GM19395 (cell line): ENCODE measurements around the gene PDZRN3.
"Not testable (repeated sequence)": the region's sequence is repeated elsewhere in the genome, so short reads cannot be mapped to it uniquely, and the experiment has no call there.

ENCODE experiments used
- ATAC-seq: cut with Tn5 transposase; IDR thresholded peaks from one replicate; pipeline ENCODE4 v1.9.1; 2021; ENCODE audit warnings: mild to moderate bottlenecking, moderate library complexity; ENCODE audit not compliant: unreplicated experiment

PDZRN3 gene

DNA sequence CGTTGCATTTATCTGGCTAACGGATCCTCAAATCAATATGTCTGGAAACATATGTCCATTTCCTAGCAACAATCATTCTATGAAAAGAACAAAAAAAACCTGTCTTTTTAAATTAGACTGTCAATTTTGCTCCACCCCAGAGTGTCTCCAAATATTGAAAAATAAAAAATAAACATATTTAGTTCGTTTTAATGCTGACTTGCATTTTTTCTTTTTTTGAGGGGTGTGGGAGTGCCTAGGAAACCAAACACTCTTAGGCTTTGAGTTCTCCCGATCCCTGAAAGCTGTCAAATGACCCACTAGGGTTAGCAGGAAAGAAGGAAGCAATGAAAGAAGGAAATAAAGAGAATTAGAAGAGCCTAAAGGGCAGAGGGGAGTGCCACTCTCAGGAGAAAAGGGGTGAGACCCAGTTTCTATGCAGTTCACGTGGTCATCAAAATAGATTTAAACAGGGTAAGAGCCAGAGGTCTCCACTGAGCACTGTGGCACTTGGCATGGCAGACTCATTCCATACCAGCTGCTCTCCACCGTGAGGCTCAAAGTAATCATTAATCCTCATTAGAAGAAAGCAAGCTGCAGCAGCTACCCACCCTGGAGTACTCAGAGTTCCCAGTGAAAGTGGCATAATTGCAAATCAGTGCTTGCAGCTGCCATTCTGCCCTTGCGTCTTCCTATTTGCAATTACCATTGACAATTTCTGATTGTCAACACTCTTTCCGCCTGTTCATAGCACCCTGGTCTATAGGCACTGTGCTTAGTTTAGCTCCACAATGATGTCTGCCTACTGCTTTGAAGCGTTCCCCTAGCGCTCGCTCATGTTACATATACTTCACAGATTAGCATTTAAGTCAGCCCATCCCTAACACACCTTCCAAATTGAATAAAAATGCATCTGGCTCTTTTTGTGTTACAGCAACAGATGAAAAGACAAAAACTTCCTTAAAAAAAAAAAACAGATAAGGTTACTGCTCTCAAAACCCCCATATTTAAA, 32.3 kb downstream of the PDZRN3 start:
- ATAC-seq = no peak

DNA sequence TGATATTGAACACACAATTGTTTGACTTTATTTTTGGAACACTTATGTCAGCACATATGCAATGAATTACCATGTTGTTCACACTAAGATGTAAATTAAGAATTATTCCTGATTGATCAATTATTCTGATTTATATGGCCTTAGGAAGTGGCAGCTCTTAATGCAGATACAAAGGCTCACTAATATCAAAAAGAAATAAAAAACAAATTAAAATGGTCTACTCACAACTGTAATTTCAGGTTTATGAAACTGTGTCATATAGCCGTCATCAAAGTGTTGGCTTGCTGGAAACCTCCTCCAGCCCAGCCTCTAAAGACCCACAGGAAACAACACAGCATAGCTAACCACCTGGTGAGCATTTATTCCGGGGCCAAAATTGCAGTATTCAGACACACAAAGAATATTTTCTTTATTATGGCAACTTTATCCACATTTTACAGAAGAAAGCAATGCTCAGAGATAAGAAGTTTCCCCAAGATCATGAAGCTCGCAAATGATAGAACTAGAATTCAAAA, 33.4 kb downstream of the PDZRN3 start:
- no peak for ATAC-seq

DNA sequence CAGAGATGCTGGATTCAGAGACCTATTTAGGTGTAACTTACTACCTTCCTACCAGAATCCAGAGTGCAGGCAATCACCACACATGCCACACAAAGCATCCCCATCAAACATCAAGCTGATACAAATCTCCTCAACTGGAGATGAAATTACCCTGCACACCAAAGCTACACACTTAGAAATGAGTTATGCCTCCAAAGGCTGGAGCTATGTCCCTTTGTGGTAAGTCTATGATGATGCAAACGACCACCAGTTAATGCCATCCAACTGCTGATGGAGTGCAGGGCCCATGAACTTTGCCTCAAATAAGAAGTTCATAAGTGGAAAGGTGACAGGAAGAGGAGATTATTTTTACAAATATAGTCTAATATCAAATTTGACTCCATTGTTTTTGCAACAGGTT, 38.1 kb downstream of the PDZRN3 start:
- ATAC-seq = no peak

DNA sequence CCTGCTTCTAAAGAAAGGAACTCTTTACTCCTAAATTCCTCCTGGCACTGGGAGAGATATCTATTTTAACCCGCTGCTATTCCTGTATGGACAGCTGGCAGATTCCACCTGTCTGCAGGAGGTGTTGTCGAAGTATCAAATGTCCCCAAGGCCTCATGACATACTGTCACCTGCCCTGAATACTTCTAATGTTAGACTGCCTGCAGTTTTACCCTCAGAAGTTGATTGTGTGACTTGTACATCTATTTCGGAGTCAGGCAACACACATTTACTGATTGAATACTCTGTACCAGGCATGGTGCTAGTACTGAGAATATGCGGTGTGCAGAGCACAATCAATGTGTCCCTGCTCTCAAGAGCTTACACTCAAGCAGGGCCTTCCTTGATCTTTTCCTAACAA, 38.6 kb downstream of the PDZRN3 start:
- no peak for ATAC-seq

DNA sequence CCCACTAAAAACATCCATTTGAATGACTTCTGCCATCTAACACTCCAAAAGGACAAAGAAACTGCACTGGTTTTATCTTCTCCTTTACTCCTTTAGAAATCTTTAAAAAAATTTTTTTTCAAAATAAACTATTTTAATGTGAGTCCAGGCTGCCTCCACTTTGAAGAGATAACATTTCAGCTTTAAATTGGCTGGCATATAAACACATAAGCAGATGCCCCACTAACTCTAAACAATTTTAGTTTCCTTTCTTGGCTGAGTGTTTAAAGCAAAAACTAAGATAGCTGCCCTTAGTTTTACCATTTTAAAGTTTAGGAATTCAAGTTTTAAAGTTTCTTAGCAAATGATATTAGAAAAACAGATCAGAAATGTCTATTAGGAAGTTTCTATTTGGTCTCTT, 39.9 kb downstream of the PDZRN3 start:
- no peak for ATAC-seq

DNA sequence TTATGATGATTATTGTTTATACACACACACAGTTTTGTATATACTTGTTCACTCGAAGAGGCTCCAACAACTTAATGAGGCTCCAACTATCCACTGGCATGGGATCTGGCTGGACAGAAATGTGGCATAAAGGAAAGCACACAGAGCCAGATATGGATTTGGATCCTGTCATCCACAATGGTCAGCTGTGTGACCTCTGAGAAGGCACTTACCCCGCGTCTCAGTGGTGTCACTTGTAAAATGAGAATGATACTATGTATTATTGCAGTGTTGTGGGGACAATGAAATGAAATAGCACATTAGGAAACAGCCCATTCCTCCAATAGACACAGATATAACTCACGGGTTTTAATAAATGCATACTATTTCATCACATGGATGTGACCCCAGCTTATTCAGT, 42.2 kb downstream of the PDZRN3 start:
- ATAC-seq = no peak

DNA sequence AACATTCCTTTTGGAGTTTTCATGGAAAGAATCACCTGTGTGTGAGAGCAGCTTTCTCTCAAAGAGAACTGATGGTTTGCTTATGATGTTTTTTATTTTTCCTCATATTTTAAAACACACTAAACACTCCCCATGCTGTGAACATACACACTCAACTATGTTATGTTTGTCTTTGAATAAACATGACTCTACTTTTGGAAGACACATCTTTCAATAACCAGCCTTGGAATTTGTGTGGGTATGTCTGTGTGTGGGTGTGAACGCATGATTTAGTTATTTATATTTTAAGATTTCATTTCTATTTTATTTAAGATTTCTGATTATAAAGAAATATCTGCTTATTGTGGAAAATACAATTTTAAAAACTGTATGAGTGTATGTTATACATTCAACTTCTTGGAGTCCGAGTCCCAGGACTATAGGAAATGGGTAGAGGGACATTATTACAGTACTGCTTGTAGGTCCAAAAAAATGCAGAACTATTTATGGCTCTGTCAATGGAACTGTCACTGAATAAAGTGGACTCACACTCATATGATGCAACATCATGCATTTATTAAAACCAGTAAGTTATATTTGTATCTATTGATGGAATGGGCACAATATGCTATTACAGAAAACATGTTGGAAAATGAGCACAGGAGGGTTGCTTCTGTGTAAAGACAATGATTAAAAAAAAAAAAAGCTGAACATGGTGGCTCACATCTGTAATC, 43.5 kb downstream of the PDZRN3 start:
- no peak for ATAC-seq

DNA sequence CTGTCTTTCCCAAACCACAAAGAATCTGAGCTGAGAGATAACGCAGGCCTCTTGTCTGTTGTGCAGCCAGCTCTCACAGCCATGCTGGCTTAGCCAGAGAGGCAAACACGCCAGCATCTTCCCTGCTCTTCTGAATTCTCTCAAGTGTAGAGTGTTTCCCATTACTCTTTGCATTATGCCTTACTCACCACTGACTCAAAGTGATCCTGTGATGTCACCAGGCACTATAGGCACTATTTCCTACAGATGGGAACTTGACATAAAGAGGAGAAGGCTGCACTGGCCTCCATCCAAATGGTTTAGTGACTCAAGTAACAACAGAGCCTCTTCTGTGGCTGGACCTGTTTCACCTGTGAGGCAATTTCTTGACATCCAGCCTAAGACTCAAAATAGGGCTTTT, 44.4 kb downstream of the PDZRN3 start:
- no peak for ATAC-seq

DNA sequence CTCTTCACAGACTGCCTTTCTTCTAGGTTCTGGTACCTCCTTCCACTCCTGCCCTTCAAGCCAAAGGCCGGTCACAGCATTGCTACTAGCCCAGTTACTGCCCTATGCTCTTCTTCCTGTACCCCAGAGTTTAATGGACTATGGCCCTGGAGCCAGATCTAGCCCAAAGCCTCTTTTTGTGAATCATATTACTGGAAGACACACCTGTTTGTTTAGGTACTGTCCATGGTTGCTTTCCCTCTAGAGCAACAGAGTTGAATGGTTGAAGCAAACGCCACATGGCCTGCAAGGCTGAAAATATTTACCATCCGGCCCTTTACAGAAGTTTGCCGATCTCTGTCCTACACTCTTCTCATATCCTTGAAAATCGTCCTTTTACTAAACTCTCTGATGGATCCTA, 47.0 kb downstream of the PDZRN3 start:
- ATAC-seq = no peak

DNA sequence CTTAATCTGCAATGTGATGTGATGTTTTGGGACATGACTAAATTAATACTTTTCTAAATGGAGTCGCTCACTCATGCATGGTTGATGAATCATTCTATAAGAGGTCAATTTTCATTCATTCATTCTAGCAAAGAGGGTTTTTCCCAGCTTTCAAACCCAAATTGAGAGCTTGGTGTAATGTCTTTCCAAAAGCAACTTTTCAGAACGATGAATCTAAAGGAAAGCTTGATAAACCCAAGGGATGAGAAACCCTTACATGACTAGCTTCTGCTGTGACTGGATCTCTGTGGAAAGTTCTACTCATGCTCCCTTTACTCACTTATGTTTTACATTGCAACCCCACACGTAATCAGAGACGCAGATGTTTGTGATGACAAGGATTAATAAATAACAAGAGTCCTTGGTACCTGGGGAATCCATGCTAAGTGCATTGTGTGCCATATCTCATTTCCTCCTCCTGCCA, 47.7 kb downstream of the PDZRN3 start:
- ATAC-seq = no peak

DNA sequence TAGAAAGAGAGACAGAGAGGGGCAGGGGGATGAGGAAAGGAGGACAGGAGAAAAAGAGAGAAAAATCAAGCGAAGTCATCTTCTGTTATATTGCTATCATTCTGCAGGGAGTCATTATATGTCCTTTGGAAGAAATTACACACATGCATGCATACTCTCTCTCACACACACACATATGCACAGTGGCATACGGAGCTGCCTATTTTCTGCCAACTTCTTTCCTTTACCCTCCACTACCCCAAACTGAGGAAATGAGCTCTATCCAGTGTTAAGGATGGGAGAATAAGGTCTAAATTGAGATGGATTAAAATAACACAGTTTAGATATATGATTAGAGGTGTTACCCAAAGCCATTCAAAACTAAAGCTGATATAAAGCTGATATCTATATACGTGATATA, 48.8 kb downstream of the PDZRN3 start:
- ATAC-seq = no peak

DNA sequence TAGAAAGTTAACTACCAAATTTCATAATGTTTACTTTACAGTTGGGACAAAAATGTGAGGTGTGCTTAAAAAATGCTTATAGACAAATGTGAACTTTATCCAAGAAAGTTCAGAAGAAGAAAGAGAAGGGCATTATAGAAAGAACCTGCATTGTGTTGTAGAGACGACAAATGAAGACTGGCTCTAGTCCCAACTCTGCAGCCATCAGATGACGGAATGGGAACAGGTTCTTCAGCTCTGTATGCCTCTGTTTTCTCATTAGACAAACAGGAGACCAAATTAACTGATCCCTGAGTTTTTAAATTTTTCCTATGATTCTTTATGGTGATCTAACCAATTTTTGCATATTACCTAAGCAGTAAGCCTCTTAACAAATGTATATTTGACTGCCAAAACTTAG, 49.2 kb downstream of the PDZRN3 start:
- no peak for ATAC-seq

DNA sequence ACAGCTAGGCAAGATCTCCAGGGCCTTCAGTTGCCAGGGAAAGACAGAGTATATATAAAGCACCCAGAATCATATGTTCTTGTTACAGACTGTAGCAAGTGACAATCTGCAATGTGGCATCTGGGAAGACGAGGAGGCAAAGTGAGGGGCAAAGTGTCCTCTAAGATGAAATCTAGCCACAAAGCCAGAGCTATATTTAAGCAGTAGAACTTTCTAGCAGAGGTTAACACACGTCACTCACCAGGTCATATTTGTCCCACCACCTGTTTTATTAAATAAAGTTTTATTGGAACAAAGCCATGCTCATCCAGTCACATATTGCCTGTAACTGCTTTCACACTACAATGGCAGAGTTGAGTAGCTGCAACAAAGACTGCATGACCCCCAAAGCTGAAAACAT, 51.5 kb downstream of the PDZRN3 start:
- no peak for ATAC-seq

DNA sequence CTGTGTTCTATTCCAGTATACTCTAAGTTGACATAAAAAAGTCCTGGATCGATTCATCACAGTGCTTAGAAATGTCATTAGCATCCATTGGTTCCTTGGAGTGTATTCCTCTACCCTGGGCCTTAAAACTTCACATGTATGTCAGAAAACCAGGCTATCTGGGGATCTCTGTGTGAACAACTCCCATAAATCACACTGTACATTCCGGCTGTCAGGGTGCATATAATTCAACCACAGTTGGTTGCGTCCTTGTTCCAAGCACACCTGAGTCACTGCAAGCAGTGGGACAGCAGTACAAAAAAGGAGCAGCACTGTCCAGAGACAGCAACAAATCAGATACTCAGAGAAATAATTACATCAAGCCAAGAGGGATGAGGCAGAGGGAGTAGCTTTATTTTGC, 52.4 kb downstream of the PDZRN3 start:
- ATAC-seq = no peak

DNA sequence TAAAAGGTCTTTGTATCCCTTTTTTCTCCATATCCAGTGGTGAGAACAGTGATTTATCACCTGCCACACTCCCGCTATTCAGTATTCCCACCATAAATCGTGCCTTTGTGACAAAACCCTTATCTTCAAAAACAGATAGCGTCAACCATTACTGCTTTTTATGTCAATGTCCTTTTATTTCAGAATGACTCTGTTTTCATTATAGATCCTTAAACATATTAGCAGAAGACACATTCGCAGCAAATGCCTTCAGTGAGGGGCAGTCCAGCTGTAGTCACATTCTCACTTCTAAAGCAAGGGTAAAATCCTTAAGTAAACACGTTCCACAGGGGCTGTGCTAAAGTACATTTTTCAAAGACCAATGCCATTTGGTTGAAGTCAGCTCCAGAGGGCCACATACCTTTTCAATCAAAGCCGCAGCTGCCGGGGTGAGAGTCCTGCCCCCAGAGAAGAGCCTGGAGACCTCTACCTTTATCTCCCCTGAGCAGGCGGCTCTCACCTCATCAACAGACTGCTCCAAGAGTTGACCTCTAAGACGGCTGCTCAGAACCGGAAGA, 53.4 kb downstream of the PDZRN3 start:
- no peak for ATAC-seq

DNA sequence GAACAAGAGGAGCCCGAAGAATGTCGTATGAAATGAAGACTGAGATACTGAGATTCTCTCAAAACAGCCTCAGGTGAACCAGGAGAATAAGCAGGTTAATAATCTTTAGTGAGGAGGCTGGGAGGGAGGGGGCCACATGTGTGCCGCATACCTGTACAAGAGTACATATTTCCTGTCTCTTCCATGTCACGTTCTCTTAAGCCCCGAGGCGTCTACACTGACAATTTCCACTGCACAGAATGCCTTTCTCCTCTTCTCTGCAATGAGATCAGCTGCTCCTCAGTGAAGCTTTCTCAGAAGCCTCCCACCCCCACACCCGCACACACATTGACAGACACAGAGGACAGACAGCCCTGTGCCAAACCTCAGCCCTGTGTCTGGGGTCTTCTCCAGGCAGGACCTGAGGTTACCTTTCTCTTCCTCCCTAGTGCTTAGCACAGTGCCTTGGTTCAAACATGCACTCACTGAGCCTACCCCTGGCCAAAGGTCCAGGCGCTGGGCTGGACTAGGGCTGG, 55.4 kb downstream of the PDZRN3 start:
- no peak for ATAC-seq

DNA sequence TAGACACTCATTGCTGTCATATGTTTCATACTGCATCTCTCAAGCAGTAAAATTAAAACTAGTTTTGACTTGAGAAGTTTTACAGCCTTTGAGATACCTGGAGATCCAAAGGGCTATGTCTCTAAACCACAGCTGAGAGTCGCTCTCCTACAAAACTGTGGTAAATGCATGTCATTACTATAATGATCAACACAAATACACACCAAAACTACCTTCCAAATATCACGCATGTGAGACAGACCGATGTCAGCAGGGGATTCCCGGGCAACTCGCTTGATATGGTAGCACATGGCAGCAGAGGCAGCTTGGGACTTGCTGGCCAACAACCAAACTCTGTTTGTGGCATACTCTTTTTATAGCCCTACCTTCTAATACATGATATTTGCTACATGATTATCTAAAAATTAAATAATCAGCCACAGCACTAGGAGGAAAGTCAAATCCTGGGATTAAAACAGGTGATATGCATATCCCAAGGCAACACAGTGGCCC, 56.3 kb downstream of the PDZRN3 start:
- ATAC-seq = no peak

DNA sequence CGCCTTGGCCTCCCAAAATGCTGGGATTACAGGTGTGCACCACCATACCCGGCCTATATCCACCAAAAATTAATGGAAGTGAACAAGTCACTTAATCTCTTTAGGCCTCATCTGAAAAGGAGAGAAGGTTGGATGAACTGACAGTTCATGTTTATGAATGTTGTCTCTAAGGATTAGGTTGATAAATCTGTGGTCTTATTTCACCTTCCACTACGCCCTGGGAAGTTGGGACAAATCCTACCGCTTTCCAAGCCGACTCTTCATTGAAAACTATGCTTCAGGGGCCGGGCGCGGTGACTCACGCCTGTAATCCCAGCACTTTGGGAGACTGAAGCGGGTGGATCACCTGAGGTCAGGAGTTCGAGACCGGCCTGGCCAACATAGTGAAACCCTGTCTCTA, 59.4 kb downstream of the PDZRN3 start:
- ATAC-seq = not testable (repeated sequence)

DNA sequence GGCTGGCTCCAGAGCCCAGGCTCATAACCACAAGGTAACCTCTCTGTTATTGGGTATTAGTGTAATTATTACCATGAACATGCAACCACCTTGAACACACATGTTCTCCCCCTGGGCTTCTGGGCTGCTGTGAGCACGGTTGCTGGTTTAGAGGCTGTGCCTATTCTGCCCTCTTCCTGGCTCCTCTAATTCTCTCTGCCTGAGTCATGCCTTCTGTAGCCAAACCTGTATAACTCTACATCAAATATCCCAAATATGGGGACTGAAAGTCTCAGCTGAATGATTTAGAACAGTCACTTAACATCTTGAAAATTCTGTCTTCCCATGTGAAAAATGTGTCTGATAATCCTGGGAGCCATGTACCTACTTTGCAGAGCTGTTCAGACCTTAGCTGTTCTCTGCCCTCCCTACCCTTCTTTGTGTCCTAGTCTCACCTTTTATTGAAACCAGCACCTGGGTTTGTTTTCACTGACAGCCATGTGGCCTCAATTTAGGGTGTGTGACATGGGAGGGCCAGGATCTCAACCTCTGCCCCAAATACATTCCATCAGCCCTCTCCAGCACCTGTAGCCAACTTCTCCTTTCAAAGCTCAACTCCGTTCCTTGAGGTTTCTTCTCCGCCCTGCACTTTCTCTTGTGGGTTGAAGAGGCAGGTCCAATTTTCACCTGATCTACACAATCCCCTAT, 60.7 kb downstream of the PDZRN3 start:
- ATAC-seq = no peak

DNA sequence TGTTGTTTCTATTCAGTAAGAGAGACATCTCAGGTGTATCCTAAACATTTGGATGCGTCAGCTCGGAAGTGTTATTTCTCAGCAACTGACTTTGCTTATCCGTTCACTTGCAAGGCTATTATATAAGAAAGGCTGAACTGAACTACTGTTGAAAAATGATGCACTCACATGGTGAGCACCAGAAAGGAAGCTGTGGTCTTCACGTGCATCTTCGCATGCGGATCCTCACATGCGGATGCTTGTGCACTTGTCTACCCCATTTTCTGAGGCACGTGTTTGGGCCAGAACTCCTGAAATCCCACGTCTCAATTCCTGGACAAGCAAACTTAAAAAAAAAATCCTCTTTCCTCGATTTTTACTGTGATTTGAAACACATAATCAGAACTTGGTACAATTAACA, 63.2 kb downstream of the PDZRN3 start:
- no peak for ATAC-seq

DNA sequence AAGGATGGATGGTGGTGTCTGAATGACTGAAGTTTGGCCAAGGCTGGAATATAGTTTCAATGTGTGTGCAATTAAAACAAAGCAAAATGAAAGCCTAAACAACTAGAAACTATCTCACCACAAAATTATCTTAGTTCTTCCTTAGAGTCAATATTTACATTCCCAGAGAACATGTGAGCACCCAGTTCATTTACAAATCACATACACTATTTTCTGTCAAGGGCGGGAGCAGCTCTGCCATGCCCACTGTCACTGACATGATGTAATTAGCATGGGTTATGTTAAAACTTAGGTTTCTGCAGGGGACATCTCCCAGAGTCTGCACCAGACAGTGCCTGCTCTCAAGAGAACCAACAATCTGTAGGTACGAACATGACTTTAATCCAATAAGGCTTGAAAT, 65.0 kb downstream of the PDZRN3 start:
- ATAC-seq = no peak
